ENCODE results near the gene CDK15.
"Not testable (repeated sequence)": the region's sequence is repeated elsewhere in the genome, so short reads cannot be mapped to it uniquely, and the experiment has no call there.

CDK15 gene

DNA sequence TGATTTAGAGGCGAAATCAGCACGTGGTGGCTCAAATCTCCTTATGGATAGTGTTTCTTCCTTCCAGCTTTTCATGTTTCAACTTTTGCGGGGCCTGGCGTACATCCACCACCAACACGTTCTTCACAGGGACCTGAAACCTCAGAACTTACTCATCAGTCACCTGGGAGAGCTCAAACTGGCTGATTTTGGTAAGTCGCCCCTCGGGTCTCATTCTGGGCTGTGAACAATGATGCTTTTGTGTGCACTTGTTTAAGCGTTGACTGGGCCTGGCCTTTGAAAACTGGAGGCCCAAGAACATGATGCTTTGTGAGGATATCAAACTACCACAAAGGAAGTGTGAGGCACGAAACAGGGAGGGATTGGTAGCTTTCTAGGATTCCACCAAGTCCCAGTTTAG is 27.4 kb downstream of the CDK15 start:
- no peak for DNase-seq

DNA sequence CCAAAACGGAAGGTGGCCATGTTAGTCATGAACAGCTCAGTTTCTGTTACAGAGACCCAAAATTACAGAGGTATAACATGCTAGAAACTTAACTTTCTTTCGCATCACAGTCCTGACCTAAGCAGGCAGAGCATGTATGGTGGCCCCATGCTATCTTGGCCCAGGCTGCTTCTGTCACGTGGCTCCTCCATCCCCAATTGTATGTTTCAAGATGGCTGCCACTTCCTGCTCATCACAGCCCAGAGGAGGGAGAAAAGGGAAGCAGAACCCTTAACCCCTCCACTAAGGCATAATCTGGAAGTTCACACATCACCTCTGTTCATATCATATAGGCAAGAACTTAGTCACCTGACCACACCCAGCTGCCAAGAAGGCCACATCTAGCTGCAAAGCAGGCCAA is 28.7 kb downstream of the CDK15 start:
- no peak for DNase-seq

DNA sequence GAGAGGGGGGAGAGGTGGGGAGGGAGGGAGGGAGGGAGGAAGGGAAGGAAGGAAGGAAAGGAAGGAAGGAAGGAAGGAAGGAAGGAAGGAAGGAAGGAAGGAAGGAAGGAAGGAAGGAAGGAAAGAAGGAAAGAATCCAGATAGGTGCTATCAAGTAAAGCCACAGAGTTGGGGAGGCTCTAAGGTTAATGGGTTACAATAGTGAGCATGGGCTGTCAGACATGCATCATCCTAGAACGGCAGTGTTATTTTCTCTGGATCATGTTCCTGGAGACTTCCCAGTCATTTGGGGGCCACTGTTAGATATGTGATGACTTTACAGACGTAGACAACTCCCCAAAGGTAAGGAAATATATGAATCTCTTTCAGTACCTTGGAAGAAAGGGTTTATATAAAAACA is 31.1 kb downstream of the CDK15 start:
- DNase-seq: no peak

DNA sequence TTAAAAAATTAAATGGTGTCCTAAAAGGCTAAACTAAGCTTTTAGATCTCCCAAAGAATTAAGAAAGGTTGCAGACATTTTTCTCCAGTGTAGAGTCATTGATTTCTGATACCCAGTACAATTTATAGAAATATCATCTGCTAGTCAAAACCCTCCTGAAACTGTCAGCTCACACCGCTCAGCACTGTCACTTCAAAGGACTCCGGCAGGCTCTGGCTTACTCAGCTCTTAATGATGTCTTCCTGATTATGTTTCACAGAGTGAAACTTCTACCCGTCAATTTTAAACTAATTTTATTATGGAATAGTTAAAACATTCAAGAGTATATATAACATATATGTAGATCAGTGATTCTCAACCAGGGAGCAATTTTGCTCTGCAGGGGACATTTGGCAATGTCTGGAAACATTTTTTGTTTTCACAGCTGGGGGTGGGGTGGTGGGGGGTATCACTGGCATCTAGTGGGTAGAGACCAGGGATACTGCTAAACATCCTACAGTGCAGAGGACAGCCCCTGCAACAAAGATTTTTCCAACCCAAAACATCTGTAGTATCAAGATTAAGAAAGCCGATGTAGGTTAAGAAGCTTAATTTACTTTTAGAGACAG is 31.6 kb downstream of the CDK15 start:
- no peak for DNase-seq

DNA sequence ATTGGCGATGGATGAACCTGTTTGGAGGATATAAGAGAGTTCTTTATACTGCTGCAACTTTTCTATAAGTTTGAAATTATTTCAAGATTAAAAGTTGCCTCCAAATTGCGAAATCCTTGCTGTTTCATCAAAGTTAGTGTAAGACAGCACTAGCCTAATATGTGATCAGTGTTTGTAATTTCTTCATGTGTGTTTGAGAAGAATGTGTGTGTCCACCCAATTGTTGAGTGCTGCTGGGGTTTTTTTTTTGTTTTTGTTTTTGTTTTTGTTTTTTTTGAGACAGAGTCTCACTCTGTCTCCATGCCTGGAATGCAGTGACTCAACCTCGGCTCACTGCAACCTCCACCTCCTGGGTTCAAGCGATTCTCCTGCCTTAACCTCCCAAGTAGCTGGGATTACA is 33.4 kb downstream of the CDK15 start:
- DNase-seq: no peak

DNA sequence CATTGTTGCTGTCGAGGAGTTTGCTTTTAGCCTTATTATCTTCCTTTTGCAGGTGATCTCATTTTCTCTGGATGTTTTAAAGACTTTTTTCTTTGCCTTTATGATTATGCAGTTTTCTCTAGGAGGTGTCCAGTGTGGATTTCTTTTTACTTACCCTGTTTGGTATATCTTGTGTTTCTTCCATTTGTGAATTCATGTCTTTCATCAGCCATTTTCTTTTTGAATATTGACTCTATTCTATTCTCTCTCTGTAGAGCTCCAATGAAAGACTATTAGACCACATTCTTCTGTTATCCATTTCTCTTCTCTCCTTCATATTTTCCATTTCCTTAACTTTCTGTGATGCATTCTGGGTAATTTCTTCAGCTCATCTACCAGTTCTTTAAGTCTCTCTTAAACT is 34.4 kb downstream of the CDK15 start:
- no peak for DNase-seq

DNA sequence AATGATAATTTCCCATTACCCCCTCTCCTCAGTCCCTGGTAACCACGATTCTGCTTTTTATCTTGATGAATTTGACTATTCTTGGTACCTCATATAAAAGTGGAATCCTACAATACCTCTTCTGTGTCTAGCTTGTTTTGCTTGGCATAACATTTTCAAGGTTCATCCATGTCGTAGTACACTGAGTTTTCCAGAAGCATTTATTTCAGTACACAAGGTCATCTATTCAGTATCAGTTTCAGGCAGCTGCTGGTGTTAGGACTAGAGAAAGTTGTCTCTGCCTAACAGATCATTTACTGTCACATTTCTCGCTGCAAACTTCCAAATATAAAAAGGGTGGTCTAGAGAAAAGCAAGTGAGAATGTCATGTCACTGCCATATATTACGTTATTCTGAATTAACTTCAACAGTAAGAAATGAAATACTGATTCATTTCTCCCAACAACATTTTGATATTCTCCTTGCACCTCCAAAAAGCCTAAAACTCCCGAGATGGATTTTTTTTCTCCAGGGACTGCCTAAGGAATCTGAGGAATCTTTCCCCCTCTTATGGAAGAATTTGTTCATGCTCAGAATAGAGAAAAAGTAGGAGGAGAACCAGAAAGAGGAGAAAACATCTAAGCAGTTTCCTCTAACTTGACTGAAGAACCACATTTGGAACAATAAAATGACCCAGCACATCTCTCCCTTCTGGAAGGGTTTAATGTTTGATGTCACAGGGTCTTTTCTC is 36.0 kb downstream of the CDK15 start:
- no peak for DNase-seq

DNA sequence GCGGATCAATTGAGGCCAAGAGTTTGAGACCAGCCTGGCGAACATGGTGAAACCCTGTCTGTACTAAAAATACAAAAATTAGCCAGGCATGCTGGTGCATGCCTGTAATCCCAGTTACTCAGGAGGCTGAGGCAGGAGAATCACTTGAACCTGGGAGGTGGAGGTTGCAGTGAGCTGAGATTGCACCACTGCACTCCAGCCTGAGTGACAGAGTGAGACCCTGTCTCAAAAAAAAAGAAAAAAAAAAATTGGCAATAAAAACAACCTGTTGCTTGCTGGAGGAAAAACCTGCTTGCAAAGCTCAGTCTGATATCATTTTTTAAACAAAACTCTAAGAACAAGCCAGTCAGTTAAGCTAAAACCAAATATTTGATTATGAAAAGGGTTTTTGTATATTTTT is 38.6 kb downstream of the CDK15 start:
- not testable (repeated sequence) for DNase-seq

DNA sequence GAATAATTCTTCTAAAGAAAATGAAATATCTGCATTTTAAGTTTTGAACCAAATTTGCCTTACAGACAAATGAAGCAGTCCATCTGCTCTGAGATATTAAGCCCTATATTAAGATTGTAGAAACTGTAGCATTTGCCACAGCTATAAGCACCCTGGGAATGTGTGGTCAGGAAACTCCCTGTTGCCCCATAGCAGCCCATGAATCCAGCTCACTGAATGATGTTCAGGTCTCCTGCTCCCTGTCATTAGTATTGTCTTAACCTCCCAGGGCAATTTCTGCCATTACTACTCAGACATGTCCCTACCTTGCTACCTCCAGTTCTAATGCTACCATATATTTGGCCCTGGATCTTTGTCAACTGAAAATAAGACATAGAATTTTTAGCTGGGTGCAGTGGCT is 41.1 kb downstream of the CDK15 start:
- no peak for DNase-seq

DNA sequence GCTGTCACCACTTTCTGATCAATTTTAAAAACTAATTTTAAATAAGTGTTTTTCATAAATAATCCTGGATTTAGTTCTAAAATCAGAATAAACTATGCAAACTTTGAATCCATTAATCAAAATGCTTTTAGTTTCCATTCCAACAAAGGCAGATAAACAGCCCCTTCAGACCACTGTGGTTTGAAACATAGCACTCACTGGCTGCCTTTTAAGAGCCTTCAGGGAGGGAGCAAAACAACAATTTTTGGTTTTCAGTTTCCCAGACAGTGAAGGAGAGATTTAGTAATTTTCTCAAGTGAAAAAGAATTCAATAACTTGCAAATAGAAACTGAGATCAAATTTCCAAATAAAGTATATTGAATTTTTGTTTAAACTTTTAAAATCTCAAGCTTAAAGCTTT is 46.1 kb downstream of the CDK15 start:
- no peak for DNase-seq

DNA sequence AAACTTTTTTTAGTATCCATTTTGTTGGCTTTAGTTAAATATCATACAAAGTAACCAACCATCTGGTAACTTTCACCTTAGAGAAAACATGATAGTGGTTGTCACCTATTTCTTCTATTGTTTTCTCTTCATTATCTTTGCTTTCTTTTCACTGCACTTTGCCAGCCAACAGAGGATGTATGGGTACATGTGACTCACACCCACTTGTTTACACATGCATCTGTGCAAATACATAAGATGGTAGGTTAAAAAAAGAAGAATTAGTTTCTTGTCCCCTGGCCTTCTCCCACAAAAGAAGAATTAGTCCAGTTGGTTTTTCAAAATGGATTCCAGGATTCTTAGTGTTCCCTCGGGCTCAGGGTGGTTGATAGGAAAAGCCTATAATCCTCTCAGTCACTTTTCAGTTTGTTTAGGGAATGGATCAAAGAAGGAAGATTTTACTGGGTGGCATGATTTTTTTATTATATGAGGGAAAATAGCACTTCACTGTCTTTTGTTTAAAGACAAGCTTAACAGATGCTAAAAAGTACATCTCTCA is 46.6 kb downstream of the CDK15 start:
- DNase-seq: no peak

DNA sequence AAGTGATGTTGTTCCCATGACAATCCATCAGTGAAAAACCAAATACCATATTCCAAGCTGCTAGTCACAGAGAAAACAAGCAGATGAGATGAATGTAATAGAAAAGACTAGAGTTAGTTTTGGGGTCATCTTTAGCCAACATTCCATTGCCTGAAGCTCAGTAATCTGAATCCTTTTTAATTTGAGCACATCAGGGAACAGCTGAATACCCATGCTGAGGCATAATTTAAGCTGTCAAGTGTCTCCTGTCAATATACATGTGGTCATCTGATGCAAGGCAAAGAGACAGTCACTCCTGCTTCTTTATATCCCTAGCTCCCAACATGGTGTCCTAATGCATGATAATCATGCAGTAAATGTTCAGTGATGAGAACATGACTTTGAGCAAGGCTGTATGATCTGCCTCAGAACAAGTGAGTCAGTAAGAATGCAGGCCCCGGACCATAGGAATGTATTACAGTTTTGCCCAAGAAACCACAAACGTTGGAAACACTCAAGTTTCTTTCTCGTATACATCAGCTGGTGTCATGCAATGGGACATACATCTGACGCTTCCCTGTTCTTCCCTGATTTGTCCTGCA is 48.0 kb downstream of the CDK15 start:
- DNase-seq: peak; percentile 58

DNA sequence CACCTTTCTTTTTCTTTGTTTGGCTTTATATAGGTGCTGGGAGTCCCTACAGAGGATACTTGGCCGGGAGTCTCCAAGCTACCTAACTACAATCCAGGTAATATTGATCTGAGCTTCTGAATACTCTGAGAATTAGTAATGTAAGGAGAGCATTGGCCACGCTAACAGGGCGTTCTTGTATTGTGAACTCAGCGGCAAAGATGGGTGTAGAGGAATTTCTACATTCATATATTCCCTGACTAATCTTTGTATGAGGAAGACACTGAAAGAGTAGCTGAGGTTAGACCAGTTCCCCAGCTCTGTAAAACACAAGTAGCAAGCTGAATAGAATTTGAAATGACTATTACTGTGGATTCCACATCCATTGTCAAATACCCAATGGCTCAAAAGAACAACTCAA is 48.5 kb downstream of the CDK15 start:
- no peak for DNase-seq

DNA sequence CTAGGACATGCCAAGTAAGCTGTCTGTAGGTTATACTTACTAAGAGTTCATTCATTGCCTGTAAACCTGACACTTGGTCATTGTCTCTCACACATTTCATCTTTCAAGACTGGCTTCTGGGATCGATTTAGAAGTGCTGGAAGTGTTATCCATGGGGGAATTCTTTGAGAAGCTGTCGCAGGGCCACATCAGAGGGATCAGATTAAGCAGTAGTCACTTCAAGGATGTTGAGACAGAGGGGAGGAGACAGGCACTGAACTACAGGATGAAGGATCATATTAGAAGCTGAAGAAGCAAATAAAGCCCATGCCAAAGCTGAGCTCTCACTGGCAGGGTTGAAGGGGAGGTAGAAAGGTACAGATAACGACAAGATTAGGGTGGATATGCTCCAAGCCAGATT is 49.0 kb downstream of the CDK15 start:
- no peak for DNase-seq

DNA sequence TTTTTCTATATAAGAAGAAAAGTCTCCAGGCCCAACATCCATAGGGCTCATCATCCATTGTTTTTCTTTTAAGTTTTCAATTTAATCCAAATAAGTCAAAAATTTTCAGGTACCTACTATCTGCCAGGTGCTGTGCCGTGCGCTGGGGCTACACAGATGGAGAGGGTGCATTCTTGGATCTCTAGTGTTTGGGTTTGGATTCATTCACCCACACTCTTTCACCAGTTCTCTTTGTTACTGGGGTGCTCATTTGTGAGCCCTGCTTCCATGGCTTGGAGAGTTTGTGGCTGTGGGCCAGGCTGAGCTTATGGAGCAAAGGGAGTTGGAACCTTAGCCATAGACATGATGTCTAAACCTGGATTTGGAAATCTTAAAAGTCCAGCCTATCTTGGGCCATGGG is 51.0 kb downstream of the CDK15 start:
- no peak for DNase-seq

DNA sequence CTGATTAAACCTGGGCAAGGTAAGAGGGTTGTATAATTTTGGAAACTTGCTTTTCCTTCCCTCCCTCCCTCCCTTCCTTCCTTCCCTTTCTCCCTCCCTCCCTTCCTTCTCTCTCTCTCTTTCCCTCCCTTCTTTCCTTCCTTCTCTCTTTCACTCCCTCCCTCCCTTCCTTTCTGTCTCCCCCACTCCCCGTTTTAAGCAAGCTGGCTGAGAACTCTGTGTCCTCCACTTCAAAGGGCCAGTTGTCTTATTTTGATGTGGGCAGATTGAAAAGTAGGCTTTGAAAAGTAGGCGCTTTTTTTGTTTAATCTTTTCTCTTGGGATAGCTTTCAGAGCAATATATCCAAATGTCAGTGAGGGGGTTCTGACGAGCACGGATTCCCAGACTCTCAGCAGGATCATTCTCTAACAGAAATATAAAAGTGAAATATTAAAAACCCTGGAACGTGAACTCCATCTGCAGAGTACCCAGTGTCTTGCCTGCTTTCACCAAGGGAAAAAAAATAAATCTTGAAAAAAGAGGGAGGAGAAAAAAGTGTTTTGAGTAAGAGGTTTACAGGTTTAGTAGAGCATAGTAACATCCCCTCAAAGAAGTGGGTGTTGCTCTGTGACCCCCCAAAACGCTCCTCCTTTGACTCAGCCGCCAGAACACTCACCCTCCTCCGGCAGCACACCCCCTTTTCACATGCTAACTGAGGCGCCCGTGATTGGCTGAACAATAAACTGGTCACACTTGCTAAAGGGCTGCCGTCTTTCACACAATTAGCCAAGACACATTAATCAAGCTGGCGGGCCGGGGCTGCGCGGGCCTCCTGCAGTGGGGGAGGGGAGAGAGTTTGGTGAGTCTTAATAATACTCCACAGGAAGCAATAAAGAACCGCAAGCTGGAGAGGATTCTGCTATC is 52.2 kb downstream of the CDK15 start:
- no peak for DNase-seq

DNA sequence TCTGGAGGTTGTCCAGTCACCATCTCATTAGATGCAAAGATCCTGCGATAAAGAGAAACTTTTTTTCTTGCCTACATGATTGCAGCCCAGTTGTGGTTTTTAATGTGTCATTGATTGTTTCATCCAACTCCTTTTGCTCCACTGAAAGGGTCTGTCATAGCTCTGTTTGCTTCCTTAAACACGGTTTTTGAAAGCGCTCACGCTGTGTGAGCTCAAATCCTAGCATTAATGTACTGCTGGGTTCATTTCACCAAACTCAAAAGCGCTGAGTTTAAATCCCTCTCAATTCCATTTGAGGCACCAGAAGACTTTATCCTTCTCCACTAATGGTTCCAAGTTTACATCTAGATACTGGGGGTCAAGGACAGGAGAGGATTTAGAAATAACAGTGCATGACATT is 53.6 kb downstream of the CDK15 start:
- DNase-seq: no peak

DNA sequence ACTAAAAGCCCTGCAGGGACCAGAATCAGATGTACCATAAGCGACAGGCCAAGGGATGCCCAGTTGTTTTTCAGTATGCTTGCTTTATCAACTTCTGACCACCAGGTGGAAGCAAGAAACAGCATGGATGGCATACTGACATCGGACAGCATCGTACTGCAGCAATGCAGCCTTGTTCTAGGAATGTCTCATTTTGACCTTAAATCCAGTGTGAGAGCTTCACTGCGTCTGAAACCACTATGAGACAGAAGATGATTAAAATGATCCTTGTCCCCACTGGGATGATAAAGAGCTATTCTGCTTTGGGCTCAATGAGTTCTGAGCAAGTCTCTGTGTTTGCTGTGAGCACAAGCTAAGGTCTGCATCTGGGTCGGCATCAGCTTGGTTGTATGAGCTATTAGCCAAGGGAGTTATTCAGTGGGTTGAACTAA is 54.3 kb downstream of the CDK15 start:
- peak; percentile 62 for DNase-seq

DNA sequence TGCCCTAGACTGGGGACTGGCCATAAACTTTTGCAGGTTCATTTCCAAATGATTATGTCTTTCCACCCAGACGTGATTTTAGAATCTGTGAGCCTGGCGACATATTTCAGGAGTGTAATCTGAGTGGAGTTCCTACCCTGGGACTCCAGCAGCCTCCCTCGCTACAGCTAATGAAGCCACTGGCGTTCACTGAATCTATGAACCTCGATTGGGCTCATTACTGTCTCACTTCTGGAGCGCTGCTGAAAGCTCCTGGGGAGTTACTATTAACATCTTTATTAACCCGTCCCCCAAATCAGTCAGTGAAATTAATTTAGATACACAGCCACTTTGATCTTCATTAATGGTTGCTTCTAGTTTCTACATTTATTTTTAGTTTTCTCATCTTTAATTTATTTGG is 56.5 kb downstream of the CDK15 start:
- no peak for DNase-seq

DNA sequence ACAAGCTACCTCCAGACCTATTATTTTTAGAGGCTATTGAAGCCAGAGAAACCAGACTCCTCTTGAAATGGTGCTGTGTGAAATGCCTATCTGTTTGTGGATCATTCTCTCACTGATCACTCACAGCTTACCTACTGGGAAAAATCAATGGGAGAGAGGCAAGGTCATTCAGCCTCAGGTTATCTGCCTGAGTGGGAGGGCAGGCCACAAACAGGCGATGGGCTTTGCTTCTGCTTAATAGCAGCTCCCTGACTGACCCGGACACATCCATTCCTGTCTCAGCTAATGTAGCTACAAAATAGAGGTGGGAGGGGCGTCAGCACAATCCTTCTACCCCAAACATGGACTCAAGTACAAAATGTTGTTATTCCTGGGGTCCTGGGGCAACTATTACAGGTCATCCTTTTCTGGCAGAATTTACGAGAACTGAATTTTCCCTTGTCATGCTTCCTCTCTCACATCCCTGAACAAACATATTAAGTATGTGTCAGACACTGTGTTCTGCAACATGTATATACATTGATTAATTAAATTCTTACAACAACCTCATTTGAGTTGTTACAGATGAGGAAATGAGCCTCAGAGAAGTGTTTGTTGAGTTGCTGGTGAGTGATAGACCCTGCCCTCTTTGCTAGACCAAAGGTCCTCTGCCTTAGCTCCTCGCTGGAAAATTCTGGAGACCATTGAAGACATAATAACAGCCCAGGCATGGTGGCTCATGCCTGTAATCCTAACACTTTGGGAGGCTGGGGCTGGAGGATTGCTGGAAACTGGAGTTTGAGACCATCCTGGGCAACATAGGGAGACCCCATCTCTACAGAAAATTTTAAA is 60.5 kb downstream of the CDK15 start:
- no peak for DNase-seq

DNA sequence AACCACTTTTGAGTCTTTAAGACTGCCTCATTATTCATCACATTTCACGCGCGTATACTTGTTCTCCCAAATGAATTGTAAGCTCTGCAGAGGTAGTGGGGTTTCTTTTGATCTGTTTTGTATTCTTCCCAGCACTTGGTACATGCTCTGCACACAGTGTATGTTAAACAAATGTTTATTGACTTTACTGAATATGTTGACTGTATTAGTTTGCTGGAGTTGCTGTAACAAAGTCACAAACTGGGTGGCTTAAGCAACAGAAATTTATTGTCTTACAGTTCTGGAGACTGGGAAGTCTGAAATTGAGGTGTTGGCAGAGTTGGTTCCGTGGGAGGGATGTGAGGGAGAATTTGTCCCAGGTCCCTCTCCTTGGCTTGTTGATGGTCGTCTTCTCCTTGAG is 65.1 kb downstream of the CDK15 start:
- no peak for DNase-seq

DNA sequence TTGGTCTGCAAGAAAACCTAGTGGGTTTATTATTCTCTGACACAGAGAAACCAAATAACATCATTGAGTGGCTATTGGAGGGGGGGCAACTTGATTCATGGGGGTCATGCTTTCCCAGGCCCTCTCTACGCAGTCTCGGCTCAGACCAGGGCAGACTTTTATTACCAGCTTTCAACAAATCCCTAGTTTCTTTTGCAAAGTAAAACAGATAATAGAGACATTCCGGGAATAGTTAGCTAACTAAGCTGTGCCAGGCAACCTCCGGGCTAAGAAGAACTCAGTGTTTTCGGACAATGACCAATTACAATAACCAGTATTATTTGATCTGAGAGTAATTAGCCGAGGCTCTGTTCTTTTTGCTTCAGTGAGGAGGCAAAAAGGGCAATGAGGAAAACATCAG is 66.3 kb downstream of the CDK15 start:
- no peak for DNase-seq
